H54 (cell line): Measurements from ENCODE around the gene JADE2.
"Not testable (repeated sequence)": the region's sequence is repeated elsewhere in the genome, so short reads cannot be mapped to it uniquely, and the experiment has no call there.

Experiments used
- DNase-seq: peaks from one replicate; pipeline ENCODE4 v3.0.0; 2011; ENCODE audit warnings: low spot score, mixed read lengths; ENCODE audit not compliant: insufficient read length
- FAIRE-seq: peaks from 3 replicates; lab custom pipeline; 2011; peaks lifted over from hg19 to GRCh38; lab: Jason Lieb, UNC
- POLR2A ChIP-seq: IDR thresholded peaks from 2 replicates; pipeline ENCODE4 v1.6.1; 2011; ENCODE audit warnings: low read depth, mild to moderate bottlenecking, low read length

JADE2 gene

DNA sequence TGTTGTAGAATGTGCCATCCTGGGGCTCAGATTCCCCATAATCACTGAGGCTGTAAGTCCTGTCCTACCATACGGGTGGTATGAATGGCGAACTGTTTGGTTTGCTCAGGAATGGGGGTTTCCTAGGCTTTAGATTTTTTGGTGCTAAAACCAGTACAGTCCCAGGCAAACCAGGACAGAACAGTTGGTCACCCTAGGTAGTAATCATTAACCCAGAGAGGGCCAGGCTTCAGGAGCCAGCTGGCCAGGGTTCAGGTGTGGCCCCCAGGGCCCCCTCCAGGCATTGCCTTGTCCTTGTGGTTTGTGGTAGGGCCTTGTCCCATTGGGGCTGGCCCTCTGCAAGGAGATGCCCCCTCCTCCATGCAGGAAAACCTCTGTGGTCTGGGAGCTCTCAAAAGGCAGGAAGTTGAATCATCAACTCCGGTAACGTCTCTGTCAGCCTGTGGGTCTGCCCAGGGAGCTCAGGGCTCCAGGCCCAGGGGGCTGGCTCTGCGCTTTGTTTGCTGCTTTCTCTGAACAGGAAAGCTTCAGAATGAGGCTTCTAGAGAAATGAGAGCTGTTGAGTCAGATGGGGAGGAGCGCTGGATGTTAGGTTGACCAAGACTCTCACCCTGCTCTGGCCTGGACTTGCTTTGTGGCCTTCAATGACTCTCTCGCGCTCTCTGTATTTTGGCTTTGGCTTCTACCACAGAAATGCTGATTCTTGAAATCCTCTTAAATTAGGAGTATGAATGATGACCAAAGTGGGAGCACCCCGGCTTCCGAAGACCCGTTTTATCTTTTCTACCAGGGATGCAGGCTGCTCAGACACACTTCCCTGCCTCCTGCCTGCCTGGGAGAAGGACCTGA lies 22.2 kb upstream of the JADE2 start:
- TF ChIP-seq POLR2A = peak; percentile 10
- FAIRE-seq (peak; percentile 74), DNase-seq (peak; percentile 85)

DNA sequence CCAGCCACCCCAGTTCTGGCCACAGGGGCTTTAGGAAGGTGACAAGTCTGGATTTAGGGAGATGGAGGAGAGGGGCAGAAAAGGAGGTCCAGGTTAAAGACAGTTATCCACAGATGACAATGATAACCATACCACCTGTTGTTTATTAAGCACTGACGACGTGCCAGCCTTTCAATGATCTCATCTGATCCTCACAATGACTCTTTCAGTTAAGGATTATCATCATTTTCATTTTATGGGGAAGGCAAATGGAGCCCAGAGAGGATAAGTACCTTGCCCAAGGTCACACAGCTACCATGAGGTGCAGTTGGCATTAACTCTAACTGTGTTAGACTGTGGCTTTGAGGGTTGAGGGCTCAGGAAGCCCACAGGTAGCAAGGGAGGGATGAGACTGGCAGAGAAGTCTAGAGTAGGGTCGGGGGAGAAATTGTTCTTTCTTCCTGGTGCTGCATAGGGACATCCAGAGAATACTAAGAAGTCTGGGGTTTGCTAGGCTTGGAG lies 21.5 kb upstream of the JADE2 start:
- DNase-seq (no peak), FAIRE-seq (no peak)
- no peak for TF ChIP-seq POLR2A

DNA sequence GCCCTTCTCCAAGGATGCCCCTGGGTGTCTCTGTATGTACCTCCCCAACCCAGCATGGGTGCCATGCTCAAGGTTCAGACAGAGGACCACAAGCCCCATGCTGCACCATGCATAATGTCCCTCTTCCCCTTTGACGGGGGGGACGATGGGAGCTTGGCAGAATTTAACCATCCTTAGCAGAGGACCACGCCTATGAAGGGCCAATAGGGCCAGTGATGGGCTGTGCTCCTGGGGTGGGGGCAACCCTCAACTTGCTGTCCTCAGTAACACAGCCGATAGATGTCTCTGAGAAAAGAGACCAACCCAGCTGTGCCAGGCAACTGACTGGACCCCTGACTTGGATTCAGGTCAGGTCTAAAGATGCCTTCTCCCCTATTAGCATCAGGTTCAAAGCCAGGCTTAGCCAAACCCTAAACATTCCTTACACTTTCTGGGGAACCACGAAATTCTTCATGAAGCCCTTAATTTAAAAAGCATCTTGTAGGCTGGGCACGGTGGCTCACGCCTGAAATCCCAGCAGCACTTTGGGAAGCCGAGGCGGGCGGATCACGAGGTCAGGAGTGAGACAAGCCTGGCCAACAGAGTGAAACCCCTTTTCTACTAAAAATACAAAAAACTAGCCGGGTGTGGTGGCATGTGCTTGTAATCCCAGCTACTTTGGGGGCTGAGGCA lies 20.7 kb upstream of the JADE2 start:
- FAIRE-seq (no peak), DNase-seq (no peak)
- no peak for TF ChIP-seq POLR2A

DNA sequence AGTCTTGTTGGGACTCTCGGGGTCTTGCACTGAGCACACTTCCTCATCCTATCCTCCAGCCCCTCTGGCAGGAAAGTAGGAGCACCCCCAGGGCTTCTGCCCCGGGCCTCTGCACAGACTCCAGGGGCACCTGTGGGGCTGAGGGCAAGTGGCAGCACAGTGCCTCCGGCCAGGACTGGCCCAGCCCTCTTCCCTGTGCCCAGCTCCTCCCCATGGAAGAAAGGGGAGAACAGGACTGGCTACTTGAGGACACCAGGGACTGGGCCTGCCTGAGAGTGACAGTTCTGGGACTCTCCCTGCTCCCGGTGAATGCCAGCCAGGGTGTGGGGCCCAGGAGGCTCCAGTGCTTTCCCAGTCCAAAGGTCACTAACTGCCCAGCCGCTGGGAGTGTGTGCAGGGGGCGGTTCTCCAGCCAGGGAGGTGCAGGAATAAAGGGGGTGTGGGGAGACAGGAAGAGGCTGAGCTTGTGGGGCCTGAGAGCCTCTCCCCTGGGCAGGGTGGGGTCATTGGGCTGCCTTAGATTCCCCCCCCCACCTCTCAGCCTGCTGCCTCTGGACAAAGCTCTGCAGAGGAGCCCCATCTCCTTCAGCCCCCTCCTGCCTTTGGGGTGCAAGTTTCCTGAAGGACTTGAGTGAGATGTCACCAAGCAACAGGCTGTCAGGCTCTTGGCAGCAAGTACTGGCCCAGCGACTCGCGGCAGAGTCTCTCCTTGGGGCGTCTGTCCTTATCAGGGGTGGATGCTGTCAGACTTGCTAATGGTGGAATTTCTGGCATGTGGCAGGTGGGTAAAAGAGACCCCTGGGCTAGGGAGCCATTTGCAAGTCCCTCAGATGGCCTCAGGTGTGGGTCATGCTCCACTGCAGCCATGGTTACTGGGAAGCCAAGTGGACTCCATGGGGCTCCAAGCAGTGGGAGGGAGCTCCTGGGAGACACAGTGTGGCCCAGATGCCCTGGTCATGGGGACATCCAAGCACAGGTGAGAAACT lies 19.1 kb upstream of the JADE2 start:
- DNase-seq (peak; percentile 83), FAIRE-seq (no peak)
- no peak; the same call in 1 of the 2 replicates for TF ChIP-seq POLR2A

DNA sequence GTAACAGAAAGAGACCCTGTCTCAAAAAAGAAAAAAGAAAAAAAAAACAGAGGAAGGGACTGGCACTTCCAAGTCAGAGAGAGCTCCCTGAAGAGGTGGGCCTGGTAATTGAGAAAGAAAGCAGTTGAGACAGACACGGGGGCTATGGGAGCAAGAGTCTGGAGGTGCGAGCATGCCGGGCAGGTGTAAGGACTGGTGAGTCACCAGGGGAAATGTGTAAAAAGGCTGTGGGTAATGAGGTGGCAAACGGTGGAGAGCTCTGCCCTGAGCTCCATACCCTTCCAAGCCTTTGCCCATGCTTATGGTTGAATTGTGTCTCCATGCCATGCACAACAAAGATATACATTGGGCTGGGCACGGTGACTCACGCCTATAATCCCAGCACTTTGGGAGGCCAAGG lies 18.0 kb upstream of the JADE2 start:
- no peak for FAIRE-seq
- TF ChIP-seq POLR2A = no peak
- no peak for DNase-seq

DNA sequence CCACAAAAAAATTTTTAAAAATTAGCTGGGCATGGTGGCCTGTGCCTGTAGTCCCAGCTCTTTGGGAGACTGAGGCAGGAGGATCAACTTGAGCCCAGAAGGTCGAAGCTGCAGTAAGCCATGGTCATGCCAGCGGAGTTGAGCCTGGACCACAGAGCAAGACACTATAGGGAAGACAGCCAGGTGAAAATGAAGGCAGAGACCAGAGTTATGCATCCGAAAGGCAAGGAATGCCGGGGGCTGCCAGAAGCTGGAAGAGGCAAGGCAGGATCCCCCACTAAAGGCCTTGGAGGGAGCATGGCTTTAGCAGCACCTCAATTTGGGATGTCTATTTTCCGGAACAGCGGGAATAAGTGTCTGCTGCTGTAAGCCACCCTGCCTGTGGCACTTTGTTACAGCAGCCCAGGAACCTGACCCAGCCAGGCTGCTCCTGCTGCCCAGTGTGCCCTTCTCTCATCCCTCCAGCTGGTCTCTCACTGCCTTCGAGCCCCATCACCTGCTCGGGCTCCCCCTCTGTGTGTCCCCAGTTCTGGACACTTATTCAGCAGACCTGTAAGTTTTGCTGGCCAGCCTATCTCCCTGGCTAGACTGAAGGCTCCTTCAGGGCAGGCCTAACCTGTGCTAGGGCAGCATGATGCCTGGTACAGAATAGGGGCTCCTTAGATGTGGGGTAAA lies 16.8 kb upstream of the JADE2 start:
- DNase-seq (no peak), FAIRE-seq (no peak)
- no peak for TF ChIP-seq POLR2A

DNA sequence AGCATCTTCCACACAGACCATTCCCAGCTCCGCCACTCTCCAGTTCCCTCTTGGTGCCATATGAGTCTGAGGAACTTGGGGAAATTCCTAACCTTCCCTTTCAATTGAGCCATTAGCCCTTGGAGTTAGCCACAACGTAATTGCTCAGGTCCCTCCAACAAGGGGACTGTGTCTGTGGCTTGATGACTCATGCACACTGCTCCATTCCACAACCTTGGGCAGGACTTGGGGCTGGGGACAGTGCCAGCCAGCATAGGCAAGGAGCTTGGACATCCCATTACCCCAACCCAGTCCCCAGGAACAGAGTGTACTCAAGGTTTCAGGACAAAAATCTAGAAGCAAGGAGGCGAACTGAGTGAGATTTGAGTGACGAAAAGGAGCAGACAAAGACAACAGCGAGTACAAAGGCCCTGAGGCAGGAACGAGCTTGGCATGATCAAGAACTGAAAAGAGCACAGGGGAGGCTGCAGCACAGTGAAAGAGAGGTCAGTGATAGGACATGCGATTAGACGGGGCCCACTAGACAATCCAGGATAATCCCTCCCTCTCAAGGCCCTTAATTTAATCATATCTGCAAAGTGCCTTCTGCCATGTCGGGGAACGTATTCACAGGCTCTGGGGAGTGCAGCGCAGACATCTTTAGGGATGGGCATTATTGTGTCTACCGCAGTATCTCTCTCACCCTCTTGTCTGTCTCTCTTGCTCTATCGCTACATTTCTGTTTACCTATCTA lies 16.0 kb upstream of the JADE2 start:
- DNase-seq (no peak), FAIRE-seq (no peak)
- no peak for TF ChIP-seq POLR2A

DNA sequence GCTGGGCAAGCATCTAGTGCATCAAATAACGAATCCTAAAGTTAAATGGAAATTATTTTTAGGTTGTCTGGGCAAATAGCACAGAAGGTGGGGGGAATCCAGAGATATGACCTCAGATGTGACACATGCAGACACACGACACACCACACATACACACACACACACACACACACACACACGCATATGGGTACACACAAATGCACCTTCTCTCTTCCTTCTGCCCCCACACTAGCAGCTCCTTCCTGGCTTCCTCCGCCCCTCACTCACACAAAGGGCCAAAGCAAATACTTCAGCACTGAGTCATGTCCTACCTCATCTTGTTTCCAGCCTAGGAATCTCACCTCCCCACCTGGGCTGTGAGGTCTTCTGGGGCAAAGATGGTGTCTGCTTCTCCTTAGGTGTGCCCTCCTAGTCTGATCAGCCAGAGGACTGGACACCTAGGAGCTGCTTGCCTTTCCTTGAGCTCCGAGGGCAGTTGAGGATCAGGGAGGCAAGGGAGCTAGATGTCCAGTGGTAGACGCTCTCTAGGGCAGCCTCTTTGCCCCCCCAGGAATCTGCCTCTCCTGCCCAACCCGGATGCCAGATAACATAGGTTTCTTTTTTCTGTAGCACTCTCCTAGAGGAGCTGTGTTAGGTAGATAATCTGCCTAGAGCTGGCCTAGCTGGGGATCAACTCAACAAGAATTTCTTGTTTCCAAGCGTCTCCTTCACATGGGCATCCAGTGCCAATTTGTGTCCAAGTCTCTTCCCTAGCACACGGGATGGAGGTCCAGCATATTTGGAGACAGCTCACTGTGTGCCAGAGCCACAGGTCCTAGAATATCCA lies 14.3 kb upstream of the JADE2 start:
- no peak for FAIRE-seq
- no peak for TF ChIP-seq POLR2A
- peak; percentile 23 for DNase-seq

DNA sequence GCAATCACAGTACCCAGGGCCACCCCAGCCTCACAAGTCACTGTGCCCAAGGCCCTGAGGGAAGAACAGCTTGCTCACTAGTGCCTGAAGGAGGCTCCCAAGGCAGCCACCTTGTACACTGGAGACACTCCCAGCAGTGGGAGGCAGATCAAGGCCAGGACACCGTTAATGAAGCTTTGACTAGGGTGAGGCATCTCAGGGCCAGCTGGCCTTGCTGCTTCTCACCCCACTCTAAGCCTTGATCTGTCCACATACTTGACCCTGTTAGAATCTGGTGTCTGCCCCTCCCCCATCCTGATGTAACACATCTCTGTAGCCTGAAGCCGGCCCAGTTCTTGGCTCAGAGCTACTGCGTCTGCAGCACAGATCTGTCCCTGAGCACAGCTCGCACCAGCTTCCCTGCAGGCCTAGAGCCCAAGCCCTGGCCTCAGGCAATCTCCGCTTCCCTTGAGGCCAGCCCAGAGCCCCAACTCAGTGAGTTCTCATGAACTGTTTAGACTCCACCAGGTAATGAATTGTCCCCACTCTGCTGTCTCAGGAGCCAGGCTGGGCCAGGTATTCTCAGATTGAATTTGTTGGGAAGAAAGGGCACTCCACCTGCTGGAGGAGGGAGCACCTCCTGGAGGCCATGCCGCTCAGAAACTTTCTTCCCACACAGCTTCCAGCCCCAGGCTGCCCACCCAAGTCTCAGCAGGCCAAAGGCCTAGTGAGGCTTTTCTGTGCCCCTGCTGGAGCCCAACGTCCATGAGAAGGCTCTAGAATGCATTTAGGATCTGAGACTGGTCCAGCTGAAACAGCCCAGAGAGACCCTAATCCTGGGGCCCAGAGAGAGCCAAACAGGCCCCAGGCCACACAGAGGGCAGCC lies 13.4 kb upstream of the JADE2 start:
- no peak for FAIRE-seq
- TF ChIP-seq POLR2A = no peak
- no peak for DNase-seq

DNA sequence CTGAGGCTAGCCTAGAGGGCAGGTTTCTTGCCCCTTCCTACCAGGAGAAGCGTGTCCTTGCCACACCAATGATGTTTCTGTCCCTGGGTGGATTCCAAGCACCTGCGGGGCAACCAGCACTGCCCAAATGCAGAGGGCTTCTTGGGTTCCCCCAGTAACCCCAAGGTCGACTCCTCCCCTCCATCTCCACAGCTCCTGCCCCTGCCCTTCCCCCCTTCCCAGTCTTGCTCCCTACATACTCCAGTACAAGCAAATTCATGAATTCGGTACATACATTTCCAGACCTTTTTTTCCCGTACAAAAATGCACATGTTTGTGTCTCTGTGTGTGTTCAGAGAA lies 12.8 kb upstream of the JADE2 start:
- no peak for DNase-seq
- FAIRE-seq = no peak
- TF ChIP-seq POLR2A = no peak

DNA sequence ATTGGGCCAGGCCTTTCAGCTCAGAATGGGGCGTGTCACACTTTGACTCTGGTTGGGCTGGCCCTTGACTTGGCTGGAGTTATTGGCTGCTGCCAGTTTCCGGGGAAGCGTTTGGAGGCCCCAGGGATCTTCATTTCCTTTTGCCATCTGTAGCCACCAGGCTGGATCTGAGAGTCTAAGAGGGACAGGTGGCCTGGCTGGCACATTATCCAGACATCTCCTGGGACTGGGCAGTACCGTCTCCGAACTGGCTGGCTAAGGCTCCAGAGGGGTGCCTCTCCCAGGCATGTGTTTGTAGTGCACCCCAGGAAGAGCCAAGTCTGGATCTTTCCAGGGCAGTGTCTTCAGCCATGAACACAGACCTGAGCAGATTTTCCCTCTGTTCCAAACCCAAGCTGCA lies 9.7 kb upstream of the JADE2 start:
- no peak for TF ChIP-seq POLR2A
- FAIRE-seq = no peak
- DNase-seq = no peak

DNA sequence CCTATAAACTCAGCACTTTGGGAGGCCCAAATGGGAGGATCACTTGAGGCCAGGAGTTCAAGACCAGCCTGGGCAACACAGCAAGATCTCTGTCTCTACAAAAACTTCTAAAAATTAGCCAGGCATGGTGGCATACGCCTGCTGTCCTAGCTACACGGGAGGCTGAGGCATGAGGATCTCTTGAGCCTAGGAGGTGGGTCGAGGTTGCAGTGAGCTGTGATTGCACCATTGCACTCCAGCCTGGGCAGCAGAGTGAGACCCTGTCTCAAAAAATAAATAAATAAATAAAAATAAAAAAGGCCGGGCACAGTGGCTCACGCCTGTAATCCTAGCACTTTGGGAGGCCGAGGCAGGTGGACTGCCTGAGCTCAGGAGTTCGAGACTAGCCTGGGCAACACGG lies 8.5 kb upstream of the JADE2 start:
- DNase-seq, FAIRE-seq: not testable (repeated sequence)
